HG03095 (cell line): ENCODE measurements around the gene GPAT3.
A peak's percentile ranks its signal among the peaks of the same experiment; 100 is the strongest.
"Not testable (repeated sequence)": the region's sequence is repeated elsewhere in the genome, so short reads cannot be mapped to it uniquely, and the experiment has no call there.

Source experiments
- ATAC-seq: cut with Tn5 transposase; IDR thresholded peaks from one replicate; pipeline ENCODE4 v1.9.1; 2021; ENCODE audit warnings: moderate library complexity; ENCODE audit not compliant: unreplicated experiment

The GPAT3 gene

DNA sequence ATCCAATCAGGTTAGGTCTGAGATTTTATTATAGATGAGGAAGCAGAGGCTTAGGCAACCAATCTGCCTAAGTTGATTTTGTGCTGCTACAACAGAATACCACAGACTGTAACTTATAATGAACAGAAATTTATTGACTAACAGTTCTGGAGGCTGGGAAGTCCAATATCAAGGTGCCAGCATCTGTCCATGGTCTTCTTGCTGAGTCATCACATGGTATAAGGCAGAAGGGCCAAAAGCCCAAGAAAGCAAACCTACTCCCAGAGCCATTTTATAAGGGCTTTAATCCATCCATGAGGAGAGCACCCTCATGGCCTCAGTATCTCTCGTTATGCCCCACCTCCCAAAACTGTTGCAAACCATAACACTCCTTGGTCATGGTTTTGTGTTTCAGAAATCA is 55.8 kb downstream of the GPAT3 start:
- no peak for ATAC-seq

DNA sequence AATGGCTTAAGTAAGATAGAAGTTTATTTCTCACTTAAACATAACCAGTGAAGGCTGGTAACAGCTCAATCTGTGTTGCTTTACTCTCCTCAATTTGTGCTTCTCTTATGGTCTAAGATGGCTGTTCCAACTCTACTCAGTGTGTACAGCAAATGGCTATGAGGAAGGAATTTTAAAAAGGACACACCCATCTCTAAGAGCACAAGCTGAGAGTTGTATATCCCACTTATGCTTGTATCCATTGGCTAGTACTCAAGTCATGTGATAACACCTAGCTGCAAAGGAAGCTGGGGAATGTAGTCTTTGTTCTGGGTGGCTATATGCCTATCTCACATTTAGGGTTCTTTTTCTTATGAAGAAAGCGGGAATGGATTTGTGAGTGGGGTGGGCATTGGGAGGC is 63.3 kb downstream of the GPAT3 start:
- ATAC-seq, result peak; percentile 83

GRCh38 chr4:83603129-83603528 is 67.2 kb downstream of the GPAT3 start:
- ATAC-seq, result no peak

DNA sequence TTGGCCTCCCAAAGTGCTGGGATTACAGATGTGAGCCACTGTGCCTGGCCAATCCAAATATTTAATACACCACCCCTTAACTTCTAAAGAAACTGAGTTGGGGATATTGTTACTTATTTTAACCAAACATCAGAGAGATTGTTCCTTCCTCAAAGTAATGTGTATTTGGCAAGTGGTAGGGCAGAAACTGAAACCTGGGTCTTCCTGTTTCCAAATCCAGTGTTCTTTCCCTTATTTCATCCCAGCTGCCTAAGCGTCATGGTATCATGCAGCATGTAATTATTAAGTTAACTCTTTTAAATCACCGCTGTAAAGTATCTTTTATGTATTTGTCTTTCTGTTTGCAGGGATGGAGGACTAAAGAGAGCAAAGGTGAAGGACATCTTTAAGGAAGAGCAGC is 68.4 kb downstream of the GPAT3 start:
- no peak for ATAC-seq

GRCh38 chr4:83605210-83605609 is 69.3 kb downstream of the GPAT3 start:
- no peak for ATAC-seq

DNA sequence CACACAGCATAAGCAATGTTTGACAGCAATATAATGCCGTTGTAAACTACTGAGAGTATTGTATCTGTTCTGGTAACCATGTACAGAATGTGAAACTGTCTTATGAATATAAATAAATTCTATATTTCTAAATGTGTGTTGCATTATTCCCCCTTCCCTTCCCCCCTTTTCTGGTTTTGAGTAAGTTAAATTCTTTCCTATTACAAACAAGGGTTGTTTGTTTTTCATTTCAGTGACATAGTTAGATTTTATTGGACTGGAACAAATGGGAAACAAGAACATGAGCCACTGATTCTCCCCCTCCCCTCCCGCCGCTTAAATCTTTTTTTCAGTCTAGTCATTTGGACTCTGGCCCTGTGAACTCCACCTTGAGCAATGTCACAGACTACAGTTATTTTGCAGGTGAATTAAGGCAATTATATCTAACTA is 69.8 kb downstream of the GPAT3 start:
- peak; percentile 62 for ATAC-seq

DNA sequence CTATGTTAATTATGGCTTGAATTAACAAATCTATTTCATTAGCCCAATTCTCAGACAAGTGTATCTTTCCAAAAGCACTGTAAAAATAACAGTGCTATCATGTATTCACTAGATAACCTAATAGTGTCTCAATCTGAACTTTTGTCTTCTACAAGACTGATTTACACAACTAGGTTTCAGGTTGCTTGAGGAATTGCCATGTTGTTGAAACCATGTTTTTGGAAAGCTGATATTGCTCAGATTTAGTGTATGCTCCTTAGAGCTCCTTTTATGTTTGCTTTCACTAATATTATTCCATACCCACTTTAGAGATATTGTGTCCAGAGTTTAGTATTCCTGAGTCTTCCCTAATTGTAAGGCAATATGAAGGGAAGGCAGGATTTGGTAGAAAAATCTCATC is 70.6 kb downstream of the GPAT3 start:
- ATAC-seq, result no peak

DNA sequence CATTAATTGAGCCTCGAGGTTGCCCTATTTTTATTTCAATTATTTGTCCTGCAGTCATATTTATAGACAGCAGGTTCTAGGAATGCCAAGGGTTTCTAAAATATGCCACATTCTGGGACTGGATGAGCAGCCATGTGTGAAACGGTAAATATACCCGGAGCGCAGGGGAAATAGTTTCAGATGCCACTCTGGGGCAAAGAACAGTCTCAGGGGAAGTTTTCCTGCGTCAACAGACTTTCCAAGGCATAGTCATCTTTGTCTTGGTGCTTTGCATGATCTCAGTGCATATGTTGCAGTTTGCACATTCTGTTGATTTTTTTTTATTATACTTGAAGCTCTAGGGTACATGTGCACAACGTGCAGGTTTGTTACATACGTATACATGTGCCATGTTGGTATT is 71.0 kb downstream of the GPAT3 start:
- no peak for ATAC-seq

GRCh38 chr4:83609365-83609764 is 73.5 kb downstream of the GPAT3 start:
- ATAC-seq, result no peak

DNA sequence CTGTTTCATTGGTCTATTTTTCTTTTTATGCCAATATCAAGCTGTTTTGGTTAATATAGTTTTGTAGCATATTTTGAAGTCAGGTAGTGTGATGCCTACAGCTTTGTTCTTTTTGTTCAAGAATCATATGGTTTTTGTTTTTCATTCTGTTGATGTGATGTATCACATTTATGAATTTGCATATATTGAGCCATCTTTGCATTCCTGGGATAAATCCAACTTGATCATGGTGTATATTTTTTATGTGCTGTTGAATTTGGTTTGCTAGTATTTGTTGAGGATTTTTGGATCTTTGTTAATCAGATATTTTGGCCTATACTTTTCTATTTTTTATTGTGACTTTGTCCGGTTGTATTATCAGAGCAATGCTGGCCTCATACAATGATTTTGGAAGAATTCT is 74.8 kb downstream of the GPAT3 start:
- no peak for ATAC-seq

GRCh38 chr4:83613023-83613422 is 77.1 kb downstream of the GPAT3 start:
- ATAC-seq, result no peak

- ATAC-seq, result no peak
Measured at GRCh38 chr4:83613994-83614393, 78.1 kb downstream of the GPAT3 start.

DNA sequence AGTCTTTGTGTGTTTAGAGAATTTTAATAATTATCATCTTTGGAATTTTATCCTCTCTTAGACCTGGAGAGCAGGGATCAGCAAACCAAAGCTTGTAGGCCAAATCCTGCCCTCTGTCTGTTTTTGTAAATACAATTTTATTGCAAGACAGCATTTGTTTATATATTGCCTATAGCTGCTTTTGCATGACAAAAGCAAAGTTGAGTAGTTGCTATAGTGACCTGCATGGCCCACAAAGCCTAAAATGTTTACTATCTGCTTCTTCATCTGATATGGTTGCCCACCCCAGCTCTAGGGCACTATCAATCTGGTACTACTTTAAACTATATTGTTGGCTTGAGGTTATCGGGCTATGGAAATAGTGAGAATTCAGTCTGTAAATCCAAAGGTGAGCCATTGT is 80.3 kb downstream of the GPAT3 start:
- ATAC-seq, result no peak

DNA sequence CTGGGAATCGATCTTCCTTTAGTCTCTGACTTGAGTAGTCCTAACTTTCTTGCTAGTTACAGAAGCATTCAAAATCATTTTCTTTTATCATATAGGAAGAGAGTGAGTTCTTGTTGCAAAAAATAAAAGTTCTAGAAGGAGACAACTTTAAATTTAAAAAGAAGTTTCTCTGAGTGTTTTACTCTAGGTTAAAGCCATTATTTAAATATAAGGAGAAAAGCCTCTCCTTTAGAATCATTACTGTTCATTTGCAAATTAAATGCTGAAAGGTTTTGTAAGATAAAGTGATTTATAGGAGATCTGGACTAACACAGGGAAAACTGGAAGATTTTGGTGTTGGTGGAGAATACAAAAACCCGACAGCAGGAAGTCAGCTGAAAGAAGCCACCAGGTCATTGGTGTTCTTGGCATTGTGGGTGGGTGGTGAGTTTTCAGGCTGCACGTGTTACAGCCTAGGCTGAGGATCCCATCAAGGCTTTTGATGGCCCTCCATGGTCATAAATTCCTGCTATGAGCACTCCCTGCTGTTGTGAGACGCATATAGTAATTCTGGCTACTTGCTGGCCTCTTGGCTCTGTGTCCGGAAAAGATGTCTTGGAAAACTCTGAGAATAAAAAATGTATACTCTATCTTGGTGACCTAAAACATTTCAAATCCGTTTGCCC is 81.6 kb downstream of the GPAT3 start:
- ATAC-seq, result no peak

DNA sequence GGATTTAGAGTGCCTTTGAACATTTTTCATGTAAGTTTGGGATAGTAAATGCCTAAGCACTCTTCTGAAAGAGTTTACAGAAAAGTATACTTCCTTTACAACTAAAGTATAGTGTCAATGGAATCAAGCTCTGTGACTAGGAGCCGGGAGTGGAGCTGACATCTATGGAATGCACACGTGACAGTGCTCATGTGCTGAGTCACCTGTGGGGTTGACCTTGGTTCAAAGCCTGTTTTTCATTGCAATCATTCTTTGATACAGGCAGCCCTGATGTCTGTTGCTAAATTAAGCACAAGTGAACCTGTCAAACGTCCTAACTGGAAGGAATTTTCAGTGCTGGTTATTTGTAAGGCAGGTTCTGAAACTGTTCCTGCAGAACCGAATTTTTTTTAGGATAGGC is 82.5 kb downstream of the GPAT3 start:
- ATAC-seq, result no peak

- no peak for ATAC-seq
Measured at GRCh38 chr4:83618991-83619645, 83.2 kb downstream of the GPAT3 start.

DNA sequence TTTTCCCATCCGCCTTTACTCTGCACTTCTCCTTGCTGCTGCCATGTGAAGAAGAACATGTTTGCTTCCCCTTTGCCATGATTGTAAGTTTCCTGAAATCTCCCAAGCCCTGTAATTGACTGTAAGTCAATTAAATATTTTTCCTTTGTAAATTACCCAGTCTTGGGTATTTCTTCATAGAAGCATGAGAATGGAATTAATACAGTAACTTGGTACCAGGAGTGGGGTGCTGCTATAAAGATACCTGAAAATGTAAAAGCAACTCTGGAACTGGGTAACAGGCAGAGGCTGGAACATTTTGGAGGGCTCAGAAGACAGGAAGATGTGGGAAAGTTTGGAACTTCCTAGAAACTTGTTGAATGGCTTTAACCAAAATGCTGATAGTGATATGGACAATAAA is 86.2 kb downstream of the GPAT3 start:
- not testable (repeated sequence) for ATAC-seq

GRCh38 chr4:83625821-83626220 is 89.9 kb downstream of the GPAT3 start:
- ATAC-seq, result no peak

DNA sequence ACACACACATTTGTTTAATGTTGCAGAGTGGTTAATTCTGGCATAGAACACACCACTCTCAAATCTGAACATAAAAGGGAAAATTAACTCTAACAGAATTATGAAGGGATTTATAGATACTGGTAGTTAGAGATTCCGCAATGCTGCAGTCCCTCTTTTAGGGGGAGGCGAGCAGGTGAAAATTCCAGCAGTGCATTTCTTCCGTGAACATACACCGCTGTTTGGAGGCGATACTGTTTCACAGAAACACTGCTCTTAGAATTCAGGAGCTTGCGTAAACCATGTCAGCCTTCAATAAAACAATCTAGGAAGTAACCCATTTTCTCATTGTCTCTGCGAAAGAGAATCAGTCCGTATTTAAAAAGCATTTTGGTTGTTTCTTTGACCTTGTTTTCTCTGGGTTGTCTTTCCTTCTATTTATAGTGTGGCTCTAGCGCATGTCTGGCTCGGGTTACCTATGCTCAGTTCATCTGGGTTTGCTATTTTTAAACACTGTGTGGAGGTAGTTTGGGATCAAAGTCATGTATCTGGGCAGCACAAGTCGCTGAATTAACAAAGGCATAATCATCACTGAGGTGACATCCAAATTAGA is 90.4 kb downstream of the GPAT3 start:
- ATAC-seq, result no peak

DNA sequence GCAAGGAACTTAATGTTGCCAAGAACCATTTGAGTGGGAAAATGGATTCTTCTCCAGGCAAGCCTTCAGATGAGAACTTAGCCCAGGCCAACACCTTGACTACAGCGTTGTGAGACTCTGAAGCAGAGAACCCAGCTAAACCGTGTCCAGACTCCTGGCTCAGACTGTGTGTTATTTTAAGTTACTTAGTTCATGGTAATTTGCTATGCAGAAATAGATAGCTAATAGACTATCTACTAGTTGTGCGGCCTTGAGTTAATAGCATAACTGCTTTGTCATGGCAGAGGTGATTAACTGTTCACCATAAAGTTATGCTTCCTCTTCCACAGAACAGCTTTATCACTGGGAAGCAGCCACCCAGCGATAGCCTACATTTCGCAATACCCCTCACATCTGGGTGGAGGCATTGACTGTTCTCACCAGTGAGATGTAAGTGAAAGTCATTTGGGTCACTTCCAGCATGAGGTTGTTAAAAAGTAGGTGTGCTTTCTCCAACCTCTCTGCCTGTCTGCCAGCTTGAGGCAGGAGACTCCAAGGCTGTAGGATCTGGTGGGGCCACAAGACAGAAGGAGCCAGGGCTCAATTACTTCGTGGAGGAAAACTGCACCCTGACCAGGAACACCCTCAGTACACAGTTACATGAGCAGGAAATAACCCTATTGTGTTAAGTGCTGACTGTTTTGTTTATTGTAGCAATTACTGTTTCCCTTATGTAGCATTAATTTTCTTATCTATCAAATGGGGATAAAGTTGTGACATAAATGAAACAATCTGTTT is 94.2 kb downstream of the GPAT3 start:
- ATAC-seq, result no peak

- no peak for ATAC-seq
Measured at GRCh38 chr4:83631066-83631465, 95.2 kb downstream of the GPAT3 start.

- no peak for ATAC-seq
Measured at GRCh38 chr4:83636930-83637329, 101.0 kb downstream of the GPAT3 start.
